ENCODE measurements around the gene IFNL4.
"Not testable (repeated sequence)": the region's sequence is repeated elsewhere in the genome, so short reads cannot be mapped to it uniquely, and the experiment has no call there.

The IFNL4 gene

GRCh38 chr19:39248806-39249205, at the start of gene IFNL4:
Gene IFNL4, minus strand, starts transcription at chr19:39248856.
- no peak for DNase-seq (ENCODE audit: low read depth)
- no peak within 1 kb of the TSS for H3K4me3 ChIP-seq (ENCODE audit: low read depth, low read length)

DNA sequence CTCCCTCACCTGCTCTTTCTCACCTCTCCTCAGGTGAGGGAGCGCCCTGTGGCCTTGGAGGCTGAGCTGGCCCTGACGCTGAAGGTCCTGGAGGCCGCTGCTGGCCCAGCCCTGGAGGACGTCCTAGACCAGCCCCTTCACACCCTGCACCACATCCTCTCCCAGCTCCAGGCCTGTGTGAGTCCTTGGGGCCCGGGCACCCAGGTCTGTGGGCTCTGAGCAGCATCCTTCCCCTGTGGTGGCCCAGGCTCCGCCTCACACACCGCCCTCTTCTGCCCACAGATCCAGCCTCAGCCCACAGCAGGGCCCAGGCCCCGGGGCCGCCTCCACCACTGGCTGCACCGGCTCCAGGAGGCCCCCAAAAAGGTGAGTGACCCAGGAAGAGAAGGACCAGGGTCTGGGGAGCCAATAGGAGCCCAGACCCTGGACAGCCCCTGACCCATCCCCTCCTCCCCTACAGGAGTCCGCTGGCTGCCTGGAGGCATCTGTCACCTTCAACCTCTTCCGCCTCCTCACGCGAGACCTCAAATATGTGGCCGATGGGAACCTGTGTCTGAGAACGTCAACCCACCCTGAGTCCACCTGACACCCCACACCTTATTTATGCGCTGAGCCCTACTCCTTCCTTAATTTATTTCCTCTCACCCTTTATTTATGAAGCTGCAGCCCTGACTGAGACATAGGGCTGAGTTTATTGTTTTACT, 49.4 kb upstream of the IFNL4 start:
- DNase-seq (ENCODE audit: low read depth), result no peak
- H3K4me3 ChIP-seq (ENCODE audit: low read depth, low read length), result no peak overlapping the region

DNA sequence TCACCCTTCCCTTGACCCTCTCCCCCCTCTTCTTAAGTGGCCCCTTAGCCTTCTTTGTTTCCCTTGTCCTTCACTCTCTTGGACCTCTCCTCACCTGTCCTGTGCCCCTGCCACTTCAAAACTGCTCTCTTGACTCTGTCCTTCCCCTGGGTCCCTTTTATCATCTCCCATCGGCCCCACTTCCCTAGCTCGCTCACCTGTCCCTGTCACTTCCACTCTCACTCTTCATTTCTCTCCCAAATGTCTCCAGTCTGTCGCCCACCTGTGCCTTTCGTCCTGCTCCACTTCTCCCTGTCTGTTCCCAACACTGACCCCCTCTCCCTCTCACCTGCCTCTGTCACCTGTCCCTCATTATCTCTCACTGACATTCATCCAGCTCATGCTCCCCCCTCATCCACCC, 48.2 kb upstream of the IFNL4 start:
- H3K4me3 ChIP-seq (ENCODE audit: low read depth, low read length), result no peak overlapping the region
- DNase-seq (ENCODE audit: low read depth), result no peak

- H3K4me3 ChIP-seq (ENCODE audit: low read depth, low read length), result no peak within 1 kb of the TSS
- no peak for DNase-seq (ENCODE audit: low read depth)
Observed at GRCh38 chr19:39296055-39296645, 47.5 kb upstream of the IFNL4 start, which contains the start of gene IFNL1. Gene IFNL1, plus strand, starts transcription at chr19:39296407. Its CDS starts 15 bp downstream, at chr19:39296422.

DNA sequence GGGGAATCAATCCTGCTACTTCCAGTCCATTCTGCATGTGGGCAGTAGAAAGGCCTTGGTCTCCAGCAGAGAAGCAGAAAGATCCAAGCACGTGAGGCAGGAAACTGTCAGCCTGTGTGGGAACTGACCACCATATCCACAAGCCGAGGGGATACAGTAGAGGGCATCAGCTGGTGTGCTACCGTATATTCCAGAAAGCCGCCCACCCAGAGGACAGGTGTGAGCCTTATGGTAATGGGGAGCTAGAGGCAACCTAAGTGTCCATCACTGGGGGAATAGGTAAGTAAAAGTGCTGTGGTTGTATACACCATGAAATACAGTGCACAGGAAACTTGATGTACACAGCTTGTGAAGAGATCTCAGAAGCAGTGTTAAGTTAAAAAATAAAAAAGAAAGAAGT, 44.7 kb upstream of the IFNL4 start:
- H3K4me3 ChIP-seq (ENCODE audit: low read depth, low read length), result no peak overlapping the region

DNA sequence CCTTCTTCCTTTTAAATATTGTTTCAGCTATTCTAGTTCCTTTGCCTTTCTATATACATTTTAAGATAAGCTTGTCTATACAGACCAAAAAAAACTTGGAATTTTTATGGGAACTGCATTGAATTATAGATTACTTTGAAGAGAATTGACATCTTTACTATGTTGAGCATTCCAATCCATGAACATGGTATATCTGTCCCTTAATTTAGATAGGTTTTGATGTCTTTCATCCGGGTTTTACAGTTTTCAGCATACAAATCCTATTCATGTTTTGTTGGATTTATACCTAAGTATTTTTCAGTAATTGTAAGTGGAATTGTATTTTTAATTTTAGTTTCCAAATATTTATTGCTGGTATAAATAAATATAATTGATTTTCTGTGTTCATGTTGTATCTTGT, 35.4 kb upstream of the IFNL4 start:
- DNase-seq (ENCODE audit: low read depth), result no peak
- no peak overlapping the region for H3K4me3 ChIP-seq (ENCODE audit: low read depth, low read length)

More for the DNA sequence above, 44.7 kb upstream of the IFNL4 start:
- no peak for DNase-seq (ENCODE audit: low read depth)

DNA sequence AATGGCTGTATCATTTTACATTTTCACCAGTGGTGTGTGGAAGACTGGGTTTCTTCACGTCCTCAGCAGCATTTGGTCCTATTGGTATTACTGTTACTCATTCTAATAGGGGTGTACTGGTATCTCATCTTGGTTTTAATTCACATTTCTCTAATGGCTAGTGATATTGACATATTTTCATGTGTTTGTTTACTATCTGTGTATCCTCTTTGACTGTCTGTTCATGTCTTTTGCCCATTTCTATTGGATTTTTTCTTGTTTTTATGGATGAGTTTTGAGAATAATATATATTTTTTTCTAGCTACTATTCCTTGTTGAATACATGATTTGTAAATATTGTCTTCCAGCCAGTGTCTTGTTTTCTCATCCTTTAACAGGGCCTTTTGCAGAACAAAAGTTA, 33.4 kb upstream of the IFNL4 start:
- no peak for DNase-seq (ENCODE audit: low read depth)
- H3K4me3 ChIP-seq (ENCODE audit: low read depth, low read length), result no peak overlapping the region

GRCh38 chr19:39277598-39277997, 28.9 kb upstream of the IFNL4 start:
- H3K4me3 ChIP-seq (ENCODE audit: low read depth, low read length), result no peak overlapping the region
- DNase-seq (ENCODE audit: low read depth), result no peak

- DNase-seq (ENCODE audit: low read depth), result no peak
- H3K4me3 ChIP-seq (ENCODE audit: low read depth, low read length), result no peak overlapping the region
Observed at GRCh38 chr19:39276740-39277139, 28.1 kb upstream of the IFNL4 start.

DNA sequence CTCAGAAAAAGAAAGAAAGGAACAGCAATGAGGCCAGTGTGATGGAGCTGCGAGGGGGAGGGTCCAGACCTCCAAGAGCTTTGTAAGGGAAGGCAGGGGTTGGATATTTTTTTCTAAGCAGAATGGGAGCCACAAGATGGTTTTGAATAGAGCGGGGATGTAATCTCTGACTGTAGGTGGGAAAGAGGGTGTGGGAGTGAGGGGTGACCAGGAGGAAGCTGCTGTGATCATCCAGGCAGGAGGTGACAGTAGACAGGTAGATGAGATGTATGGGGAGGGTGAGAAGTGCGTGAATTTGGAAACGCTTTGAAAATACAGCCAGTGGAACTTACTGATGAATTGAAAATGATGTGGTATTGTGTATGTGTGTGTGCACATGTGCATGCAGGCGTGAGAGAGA, 26.9 kb upstream of the IFNL4 start:
- H3K4me3 ChIP-seq (ENCODE audit: low read depth, low read length), result no peak overlapping the region
- DNase-seq (ENCODE audit: low read depth), result no peak

GRCh38 chr19:39273859-39274258, 25.2 kb upstream of the IFNL4 start:
- H3K4me3 ChIP-seq (ENCODE audit: low read depth, low read length); DNase-seq (ENCODE audit: low read depth): not testable (repeated sequence)

- DNase-seq (ENCODE audit: low read depth), result no peak
- H3K4me3 ChIP-seq (ENCODE audit: low read depth, low read length), result no peak overlapping the region
Observed at GRCh38 chr19:39270036-39270871, 21.6 kb upstream of the IFNL4 start.

- not testable (repeated sequence) for DNase-seq (ENCODE audit: low read depth); H3K4me3 ChIP-seq (ENCODE audit: low read depth, low read length)
Observed at GRCh38 chr19:39269369-39269768, 20.7 kb upstream of the IFNL4 start.

GRCh38 chr19:39268531-39269223, 20.0 kb upstream of the IFNL4 start:
- not testable (repeated sequence) for H3K4me3 ChIP-seq (ENCODE audit: low read depth, low read length); DNase-seq (ENCODE audit: low read depth)

DNA sequence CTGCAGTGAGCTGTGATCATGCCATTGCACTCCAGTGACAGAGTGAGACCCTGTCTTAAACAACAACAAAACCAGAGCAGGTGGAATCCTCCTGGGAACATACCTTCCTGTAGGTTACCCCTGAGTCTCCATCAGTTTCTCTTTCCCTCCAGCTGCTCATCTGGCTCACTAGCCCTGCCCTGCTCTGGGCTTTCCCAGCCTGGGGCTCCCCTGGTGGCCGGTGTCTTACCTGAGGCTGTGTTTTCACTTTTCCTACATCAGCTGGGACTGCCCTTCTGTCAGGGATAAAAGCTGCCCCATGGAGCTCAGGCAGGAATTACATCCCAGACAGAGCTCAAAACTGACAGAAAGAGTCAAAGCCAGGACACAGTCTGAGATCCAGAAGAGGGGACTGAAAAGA, 19.4 kb upstream of the IFNL4 start, which contains the start of gene IFNL2:
IFNL2 (plus strand) TSS at position 312 of the 400 bp plus-strand sequence. CDS start 173 bp downstream, outside the sequence.
- not testable (repeated sequence) for DNase-seq (ENCODE audit: low read depth); H3K4me3 ChIP-seq (ENCODE audit: low read depth, low read length)

DNA sequence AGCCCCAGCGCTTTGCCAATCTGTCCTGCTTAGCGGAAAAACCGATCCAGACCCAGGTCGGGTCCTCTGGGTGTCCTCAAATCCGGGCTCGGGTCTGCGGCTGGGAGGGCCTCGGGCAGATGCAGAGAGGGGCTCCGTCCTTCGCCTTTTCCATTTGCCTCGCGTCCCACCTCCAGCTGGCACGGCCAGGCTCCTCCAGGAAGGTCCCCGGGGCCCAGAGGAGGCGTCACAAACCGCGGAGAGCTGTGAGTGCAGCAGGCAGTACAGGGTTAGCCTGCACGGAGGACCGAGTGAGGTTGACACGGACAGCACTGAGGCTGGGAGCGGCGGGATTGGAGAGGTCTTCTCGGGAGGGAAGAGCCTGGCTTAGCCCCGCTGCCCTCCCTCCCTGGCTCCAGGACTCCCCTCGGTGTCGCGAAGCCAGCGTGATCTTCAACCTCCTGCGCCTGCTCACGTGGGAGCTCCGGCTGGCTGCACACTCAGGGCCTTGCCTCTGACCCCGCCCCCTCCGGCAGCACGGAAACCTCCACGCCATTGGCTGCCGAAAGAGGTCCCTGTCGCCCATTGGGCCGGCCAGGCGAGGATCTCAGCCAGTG, 16.8 kb upstream of the IFNL4 start:
- no peak for DNase-seq (ENCODE audit: low read depth)
- H3K4me3 ChIP-seq (ENCODE audit: low read depth, low read length), result no peak overlapping the region

DNA sequence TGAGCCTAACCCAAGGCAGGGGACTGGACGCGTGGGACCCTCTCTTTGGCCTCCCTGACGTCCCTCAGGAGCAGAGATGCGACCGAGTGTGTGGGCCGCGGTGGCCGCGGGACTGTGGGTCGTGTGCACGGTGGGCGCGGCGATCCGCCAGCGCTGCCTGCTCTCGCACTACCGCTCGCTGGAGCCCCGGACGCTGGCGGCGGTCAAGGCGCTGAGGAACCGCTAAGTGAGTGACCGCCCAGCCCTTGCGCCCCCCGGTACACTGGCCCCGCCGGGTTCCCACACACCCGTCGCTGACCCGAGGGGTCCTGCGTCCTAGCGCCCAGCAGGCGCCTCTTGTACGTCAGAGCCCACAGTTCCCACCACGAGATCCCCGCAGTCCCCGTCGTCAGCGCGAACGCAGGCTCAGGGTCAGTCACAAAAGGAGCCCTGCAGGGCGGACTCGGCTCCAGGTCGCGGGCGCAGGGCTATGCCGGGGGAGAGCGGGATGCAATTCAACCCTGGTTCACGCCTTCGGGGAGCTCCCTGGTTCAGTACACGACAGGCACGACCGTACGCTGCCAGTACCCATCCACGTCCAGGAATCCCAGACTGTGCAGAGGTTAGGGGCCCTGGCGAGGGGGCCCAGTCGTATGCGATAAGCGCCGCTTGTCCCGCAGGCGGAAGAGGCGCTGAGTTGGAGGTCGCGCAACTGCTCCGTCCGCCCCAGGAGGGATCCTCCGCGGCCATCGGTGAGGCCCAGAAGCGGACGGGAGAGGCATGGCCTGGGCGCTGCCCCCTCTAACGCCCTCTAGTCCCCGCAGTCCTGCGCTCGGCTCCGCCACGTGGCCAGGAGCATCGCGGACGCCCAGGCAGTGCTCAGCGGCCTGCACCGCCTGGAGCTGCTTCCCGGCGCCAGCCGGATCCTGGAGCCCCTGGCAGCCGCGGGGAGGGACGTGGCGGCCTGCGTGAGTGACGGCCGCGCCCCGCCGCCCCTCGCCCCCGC, 15.9 kb upstream of the IFNL4 start:
- no peak for DNase-seq (ENCODE audit: low read depth)
- H3K4me3 ChIP-seq (ENCODE audit: low read depth, low read length), result no peak overlapping the region

GRCh38 chr19:39263912-39264305, 15.3 kb upstream of the IFNL4 start:
- no peak for DNase-seq (ENCODE audit: low read depth)
- H3K4me3 ChIP-seq (ENCODE audit: low read depth, low read length), result no peak overlapping the region

Data from skeletal muscle cell (primary cell).